HG03135 (cell line): ENCODE data around the gene CLEC9A.

Experiments
- ATAC-seq: cut with Tn5 transposase; IDR thresholded peaks from one replicate; pipeline ENCODE4 v1.9.1; 2021; ENCODE audit warnings: mild to moderate bottlenecking, moderate library complexity; ENCODE audit not compliant: unreplicated experiment

The CLEC9A gene

GRCh38 chr12:10065241-10065640 is 34.8 kb downstream of the CLEC9A start:
- ATAC-seq = no peak

- ATAC-seq = no peak
Measured at GRCh38 chr12:10067264-10067663, 36.8 kb downstream of the CLEC9A start.

- no peak for ATAC-seq
Measured at GRCh38 chr12:10067942-10068341, 37.5 kb downstream of the CLEC9A start.

- ATAC-seq = no peak
Measured at GRCh38 chr12:10068644-10069043, 38.2 kb downstream of the CLEC9A start.

- ATAC-seq = no peak
Measured at GRCh38 chr12:10069099-10069498, 38.6 kb downstream of the CLEC9A start.

- ATAC-seq = no peak
Measured at GRCh38 chr12:10069976-10070375, 39.5 kb downstream of the CLEC9A start.

- ATAC-seq = no peak
Measured at GRCh38 chr12:10070380-10070779, 39.9 kb downstream of the CLEC9A start.

GRCh38 chr12:10072131-10072530 is 41.6 kb downstream of the CLEC9A start:
- no peak for ATAC-seq

GRCh38 chr12:10073261-10073660 is 42.8 kb downstream of the CLEC9A start:
- no peak for ATAC-seq

- no peak for ATAC-seq
Measured at GRCh38 chr12:10075451-10075850, 45.0 kb downstream of the CLEC9A start.

GRCh38 chr12:10082117-10082874 is 51.8 kb downstream of the CLEC9A start:
- no peak for ATAC-seq

GRCh38 chr12:10084733-10085132 is 54.3 kb downstream of the CLEC9A start:
- ATAC-seq = no peak

- no peak for ATAC-seq
Measured at GRCh38 chr12:10086387-10086786, 55.9 kb downstream of the CLEC9A start.

GRCh38 chr12:10088031-10088430 is 57.5 kb downstream of the CLEC9A start:
- ATAC-seq = no peak

GRCh38 chr12:10088955-10089900 is 58.7 kb downstream of the CLEC9A start:
- ATAC-seq = no peak

GRCh38 chr12:10094646-10095395 is 64.3 kb downstream of the CLEC9A start:
- no peak for ATAC-seq

GRCh38 chr12:10095971-10096370 is 65.5 kb downstream of the CLEC9A start:
- no peak for ATAC-seq

- no peak for ATAC-seq
Measured at GRCh38 chr12:10097521-10097920, 67.0 kb downstream of the CLEC9A start.

GRCh38 chr12:10098791-10099190 is 68.3 kb downstream of the CLEC9A start, which contains the start of gene CLEC1A:
CLEC1A (minus strand) TSS chr12:10098985; CDS start chr12:10098922, 63 bp downstream.
- no peak for ATAC-seq

GRCh38 chr12:10101042-10101579 is 70.6 kb downstream of the CLEC9A start:
- ATAC-seq = no peak
